Astrocyte (in vitro differentiated cells and primary cell): ENCODE results near the gene CD101.

Source experiments
- EZH2 ChIP-seq: IDR thresholded peaks from 2 replicates; pipeline ENCODE4 v1.6.1; 2012; ENCODE audit warnings: mild to moderate bottlenecking, low read length, inconsistent platforms; ENCODE audit not compliant: insufficient read depth
- TF ChIP-seq, protein P1 (sequence below): IDR thresholded peaks from 2 replicates; pipeline ENCODE4 v1.5.1; 2011; ENCODE audit warnings: low read depth, mild to moderate bottlenecking, inconsistent platforms, low read length, moderate library complexity; ENCODE audit not compliant: insufficient read depth

DNA sequence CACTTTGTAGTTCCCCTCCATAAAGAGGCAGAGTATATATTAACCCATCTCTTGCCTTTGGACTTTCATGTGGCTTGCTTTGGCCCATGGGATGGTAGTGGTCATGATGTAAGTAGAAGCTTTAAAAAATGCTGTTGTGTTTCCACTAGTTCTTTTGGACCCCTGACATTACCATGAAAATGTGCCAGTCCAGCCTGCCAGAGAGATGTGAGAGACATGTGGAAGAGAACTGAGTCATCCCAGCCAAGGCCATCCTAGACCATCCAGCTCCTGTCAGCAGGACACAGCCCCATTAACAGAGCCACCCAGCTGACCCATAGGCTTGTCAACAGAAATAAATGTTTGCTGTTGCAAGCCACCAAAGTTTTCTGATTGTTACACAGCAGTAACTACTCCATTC lies 3.9 kb upstream of the CD101 start:
- TF ChIP-seq, protein P1, sequence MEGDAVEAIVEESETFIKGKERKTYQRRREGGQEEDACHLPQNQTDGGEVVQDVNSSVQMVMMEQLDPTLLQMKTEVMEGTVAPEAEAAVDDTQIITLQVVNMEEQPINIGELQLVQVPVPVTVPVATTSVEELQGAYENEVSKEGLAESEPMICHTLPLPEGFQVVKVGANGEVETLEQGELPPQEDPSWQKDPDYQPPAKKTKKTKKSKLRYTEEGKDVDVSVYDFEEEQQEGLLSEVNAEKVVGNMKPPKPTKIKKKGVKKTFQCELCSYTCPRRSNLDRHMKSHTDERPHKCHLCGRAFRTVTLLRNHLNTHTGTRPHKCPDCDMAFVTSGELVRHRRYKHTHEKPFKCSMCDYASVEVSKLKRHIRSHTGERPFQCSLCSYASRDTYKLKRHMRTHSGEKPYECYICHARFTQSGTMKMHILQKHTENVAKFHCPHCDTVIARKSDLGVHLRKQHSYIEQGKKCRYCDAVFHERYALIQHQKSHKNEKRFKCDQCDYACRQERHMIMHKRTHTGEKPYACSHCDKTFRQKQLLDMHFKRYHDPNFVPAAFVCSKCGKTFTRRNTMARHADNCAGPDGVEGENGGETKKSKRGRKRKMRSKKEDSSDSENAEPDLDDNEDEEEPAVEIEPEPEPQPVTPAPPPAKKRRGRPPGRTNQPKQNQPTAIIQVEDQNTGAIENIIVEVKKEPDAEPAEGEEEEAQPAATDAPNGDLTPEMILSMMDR: no peak
- no peak for TF ChIP-seq EZH2
